Loucy (cell line): ENCODE results near the gene CLINT1.

Experiments used
- EZH2phosphoT487 ChIP-seq: fragments of 200-600 bp; IDR thresholded peaks from 2 replicates; pipeline ENCODE4 v1.6.1; 2018; ENCODE audit warnings: antibody characterized with exemption, mild to moderate bottlenecking, moderate library complexity, borderline replicate concordance
- TF ChIP-seq, protein P1 (sequence below): fragments of 200-600 bp; sonication (generic); conservative IDR thresholded peaks from 2 replicates; pipeline ENCODE4 v1.5.1; 2014; ENCODE audit warnings: mild to moderate bottlenecking, antibody characterized with exemption, low read length

DNA sequence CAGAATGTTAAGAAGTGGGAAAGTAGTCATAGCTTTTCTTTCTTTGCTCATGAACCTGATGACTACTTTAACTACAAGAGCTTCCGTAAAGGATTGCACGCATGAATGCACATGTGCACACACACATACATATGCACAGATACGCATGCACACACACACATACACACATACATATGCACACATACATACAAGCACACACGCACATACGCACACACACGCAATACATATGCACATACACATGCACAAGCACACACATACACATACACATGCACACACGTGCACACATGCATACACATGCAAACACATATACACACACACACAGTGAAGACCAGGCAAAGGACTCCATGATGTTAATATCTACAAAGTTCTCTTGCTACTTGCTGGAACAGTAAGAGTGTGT is 92.5 kb downstream of the CLINT1 start:
- TF ChIP-seq, protein P1, sequence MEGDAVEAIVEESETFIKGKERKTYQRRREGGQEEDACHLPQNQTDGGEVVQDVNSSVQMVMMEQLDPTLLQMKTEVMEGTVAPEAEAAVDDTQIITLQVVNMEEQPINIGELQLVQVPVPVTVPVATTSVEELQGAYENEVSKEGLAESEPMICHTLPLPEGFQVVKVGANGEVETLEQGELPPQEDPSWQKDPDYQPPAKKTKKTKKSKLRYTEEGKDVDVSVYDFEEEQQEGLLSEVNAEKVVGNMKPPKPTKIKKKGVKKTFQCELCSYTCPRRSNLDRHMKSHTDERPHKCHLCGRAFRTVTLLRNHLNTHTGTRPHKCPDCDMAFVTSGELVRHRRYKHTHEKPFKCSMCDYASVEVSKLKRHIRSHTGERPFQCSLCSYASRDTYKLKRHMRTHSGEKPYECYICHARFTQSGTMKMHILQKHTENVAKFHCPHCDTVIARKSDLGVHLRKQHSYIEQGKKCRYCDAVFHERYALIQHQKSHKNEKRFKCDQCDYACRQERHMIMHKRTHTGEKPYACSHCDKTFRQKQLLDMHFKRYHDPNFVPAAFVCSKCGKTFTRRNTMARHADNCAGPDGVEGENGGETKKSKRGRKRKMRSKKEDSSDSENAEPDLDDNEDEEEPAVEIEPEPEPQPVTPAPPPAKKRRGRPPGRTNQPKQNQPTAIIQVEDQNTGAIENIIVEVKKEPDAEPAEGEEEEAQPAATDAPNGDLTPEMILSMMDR = no peak
- TF ChIP-seq EZH2phosphoT487 = no peak
